ENCODE measurements around the gene TMEM37. TPM values are rescaled to one million over a fixed set of nuclear protein-coding genes. Genes with fewer than 3 reads are reported as not detected.

The TMEM37 gene
- total RNA-seq, 2 donors from 2014 or later: not detected

DNA sequence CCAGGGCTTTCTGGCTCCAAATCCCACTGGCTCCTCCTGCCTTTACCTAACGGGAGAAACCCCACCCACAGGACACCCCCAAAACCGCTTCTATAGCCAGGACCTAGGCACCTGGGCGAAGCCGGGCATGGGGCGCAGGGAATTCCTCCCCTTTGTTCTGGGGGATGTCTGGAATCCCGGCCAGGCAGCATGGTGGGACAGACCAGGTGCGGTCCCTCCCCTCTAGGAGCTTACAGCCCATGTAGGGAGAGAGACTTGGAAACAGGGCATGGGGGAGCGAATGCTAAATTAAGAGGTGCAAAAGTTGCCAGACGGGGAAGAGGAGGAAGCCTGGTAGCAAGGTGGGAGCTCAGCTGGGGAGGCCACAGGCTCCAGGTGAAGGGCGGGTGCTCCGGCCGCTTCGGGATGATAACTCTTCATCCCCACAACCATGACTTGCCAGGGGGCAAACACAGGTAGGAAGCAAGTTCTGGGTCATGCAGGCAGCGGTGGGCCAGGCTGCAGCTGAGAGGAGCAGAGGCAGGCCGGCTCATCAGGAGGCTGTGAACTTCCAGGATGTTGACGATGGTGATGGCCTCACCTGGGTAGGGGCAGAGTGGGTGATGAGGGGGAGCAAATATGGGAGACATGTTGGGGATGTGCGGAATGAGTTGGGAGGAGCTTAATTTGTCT lies 1.3 kb downstream of the TMEM37 start:
- no peak for DNase-seq
- H3K4me1 Mint-ChIP-seq: peaks cover 3% of the 10 kb centered on the region
- no peak for ATAC-seq
- peak overlapping the region; percentile 19 for H3K4me3 Mint-ChIP-seq
- H3K36me3 Mint-ChIP-seq (ENCODE audit: low read depth): peaks cover 3% of the 10 kb centered on the region
- no peaks in the 10 kb centered on the region for H3K9me3 ChIP-seq (ENCODE audit: control insufficient read depth, low read length, poor library complexity, severe bottlenecking)
- H3K27me3 Mint-ChIP-seq: peaks cover 84% of the 10 kb centered on the region
- no peak overlapping the region for H3K27ac Mint-ChIP-seq

DNA sequence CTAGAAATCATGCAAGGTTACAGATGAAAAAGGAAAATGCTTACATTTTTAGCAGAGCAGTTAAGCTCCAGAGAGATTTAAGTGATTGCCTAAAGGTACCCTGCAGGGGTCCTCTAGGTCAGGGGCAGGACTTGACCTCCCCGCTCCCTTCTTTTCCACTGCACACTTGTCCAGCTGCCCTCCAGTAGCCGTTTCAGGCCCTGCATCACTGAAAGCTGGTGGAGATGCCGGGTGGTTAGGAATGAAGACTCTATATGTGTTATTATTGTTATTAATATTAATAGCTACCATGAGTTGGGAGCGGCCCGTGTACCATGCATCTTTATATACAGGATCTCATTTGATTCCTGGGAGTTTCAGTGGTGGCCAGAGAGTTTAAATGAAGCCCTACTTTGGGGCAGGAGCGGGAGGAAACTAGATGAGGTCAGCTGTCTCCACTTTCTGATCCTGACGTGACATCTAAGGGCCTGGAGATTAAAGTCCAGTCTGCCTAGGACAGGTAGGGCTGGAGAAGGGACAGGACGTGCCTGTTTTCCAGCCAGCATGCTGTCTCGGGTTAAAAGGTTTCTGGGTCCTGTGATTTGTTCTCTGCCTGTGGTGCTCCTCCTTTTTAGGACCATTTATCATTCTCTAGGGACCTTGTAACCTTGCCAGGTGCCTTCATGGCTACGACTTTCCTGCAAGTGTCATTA lies 2.1 kb downstream of the TMEM37 start:
- H3K9me3 ChIP-seq (ENCODE audit: control insufficient read depth, low read length, poor library complexity, severe bottlenecking): no peaks in the 10 kb centered on the region
- no peak overlapping the region for H3K27ac Mint-ChIP-seq
- peaks cover 5% of the 10 kb centered on the region for H3K4me1 Mint-ChIP-seq
- H3K27me3 Mint-ChIP-seq: peaks cover 84% of the 10 kb centered on the region
- H3K4me3 Mint-ChIP-seq: no peak overlapping the region
- peaks cover 2% of the 10 kb centered on the region for H3K36me3 Mint-ChIP-seq (ENCODE audit: low read depth)
- ATAC-seq (no peak), DNase-seq (no peak)

DNA sequence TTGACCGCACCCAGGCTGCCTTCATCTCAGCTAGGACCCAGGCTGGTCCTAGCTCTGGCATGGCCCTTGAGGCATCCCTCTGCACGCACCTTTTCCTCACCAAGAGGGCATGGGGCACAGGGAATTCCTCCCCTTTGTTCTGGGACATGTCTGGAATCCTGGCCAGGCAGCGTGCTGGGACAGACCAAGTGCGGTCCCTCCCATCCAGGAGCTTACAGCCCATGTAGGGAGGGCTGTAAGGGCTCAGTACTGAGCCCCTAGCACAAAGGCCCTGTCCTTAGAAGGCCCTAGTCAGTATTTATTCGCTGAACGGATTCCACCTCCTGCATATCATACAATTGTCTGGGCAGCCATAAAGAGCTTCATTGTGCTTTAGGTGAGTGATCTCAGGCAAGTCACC lies 3.0 kb downstream of the TMEM37 start:
- DNase-seq (no peak), ATAC-seq (no peak)
- Mint-ChIP-seq H3K36me3 (ENCODE audit: low read depth) (peaks cover 2% of the 10 kb centered on the region), H3K4me3 (no peak overlapping the region), H3K27ac (no peak overlapping the region), H3K4me1 (peaks cover 5% of the 10 kb centered on the region), H3K27me3 (peaks cover 84% of the 10 kb centered on the region)
- no peaks in the 10 kb centered on the region for H3K9me3 ChIP-seq (ENCODE audit: control insufficient read depth, low read length, poor library complexity, severe bottlenecking)

DNA sequence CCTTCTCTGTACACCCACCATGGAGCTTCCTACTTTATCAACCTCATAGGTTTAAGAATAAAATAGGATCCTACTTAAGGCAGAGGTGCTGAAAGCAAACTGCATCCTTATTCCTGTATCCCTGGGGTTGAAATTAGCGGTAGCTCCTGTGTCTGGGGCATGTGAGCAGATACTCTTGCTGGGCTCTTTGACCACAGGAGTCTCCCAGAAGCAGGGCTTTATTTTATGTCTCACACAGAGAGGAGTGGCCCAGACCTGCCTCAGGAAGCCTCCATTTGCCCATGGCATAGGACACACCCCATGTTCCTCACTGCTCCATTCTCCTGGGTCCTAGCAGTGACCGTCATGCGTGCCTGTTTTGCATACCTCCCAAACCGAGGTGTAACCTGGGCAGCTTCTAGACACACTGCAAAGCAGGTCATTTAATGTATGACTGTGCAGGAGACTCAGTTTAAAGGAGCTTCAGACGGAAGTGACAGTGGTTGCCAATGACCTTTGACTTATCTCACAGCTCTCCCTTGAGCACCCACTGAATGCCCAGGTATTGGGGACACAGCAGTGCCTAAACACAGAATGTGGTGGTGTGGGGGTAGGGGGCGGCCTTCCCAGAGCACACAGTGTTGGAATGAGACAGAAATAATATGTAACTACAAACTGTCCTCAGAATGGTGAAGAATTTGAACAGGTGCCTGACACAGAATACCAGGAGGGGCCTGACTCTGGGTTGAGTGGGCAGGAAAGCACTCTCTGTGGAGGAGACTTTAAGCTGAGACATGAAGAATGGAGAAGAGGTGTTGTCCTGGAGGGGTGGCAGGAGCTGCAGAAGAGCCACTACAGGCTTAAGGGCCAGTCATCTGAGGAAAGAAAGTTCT lies 3.7 kb downstream of the TMEM37 start:
- H3K27me3 Mint-ChIP-seq: peaks cover 84% of the 10 kb centered on the region
- H3K27ac Mint-ChIP-seq: no peak overlapping the region
- H3K36me3 Mint-ChIP-seq (ENCODE audit: low read depth): peaks cover 2% of the 10 kb centered on the region
- no peak for ATAC-seq
- peaks cover 7% of the 10 kb centered on the region for H3K4me1 Mint-ChIP-seq
- no peaks in the 10 kb centered on the region for H3K9me3 ChIP-seq (ENCODE audit: control insufficient read depth, low read length, poor library complexity, severe bottlenecking)
- no peak overlapping the region for H3K4me3 Mint-ChIP-seq
- no peak for DNase-seq

GRCh38 chr2:119435953-119436297 lies 4.3 kb downstream of the TMEM37 start:
- Mint-ChIP-seq H3K36me3 (ENCODE audit: low read depth) (peaks cover 2% of the 10 kb centered on the region), H3K4me1 (peaks cover 7% of the 10 kb centered on the region), H3K27me3 (peaks cover 79% of the 10 kb centered on the region), H3K4me3 (no peak overlapping the region), H3K27ac (no peak overlapping the region)
- DNase-seq: no peak
- H3K9me3 ChIP-seq (ENCODE audit: control insufficient read depth, low read length, poor library complexity, severe bottlenecking): no peaks in the 10 kb centered on the region
- no peak for ATAC-seq

DNA sequence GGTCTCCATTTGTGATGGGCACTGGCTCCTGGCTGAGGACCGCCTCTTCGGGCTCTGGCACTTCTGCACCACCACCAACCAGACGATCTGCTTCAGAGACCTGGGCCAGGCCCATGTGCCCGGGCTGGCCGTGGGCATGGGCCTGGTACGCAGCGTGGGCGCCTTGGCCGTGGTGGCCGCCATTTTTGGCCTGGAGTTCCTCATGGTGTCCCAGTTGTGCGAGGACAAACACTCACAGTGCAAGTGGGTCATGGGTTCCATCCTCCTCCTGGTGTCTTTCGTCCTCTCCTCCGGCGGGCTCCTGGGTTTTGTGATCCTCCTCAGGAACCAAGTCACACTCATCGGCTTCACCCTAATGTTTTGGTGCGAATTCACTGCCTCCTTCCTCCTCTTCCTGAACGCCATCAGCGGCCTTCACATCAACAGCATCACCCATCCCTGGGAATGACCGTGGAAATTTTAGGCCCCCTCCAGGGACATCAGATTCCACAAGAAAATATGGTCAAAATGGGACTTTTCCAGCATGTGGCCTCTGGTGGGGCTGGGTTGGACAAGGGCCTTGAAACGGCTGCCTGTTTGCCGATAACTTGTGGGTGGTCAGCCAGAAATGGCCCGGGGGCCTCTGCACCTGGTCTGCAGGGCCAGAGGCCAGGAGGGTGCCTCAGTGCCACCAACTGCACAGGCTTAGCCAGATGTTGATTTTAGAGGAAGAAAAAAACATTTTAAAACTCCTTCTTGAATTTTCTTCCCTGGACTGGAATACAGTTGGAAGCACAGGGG lies 5.5 kb downstream of the TMEM37 start:
- DNase-seq (no peak), ATAC-seq (no peak)
- peaks cover 5% of the 10 kb centered on the region for H3K4me1 Mint-ChIP-seq
- peaks cover 2% of the 10 kb centered on the region for H3K36me3 Mint-ChIP-seq (ENCODE audit: low read depth)
- H3K27me3 Mint-ChIP-seq: peaks cover 82% of the 10 kb centered on the region
- no peak overlapping the region for H3K4me3 Mint-ChIP-seq
- H3K27ac Mint-ChIP-seq: no peak overlapping the region
- H3K9me3 ChIP-seq (ENCODE audit: control insufficient read depth, low read length, poor library complexity, severe bottlenecking): no peaks in the 10 kb centered on the region

DNA sequence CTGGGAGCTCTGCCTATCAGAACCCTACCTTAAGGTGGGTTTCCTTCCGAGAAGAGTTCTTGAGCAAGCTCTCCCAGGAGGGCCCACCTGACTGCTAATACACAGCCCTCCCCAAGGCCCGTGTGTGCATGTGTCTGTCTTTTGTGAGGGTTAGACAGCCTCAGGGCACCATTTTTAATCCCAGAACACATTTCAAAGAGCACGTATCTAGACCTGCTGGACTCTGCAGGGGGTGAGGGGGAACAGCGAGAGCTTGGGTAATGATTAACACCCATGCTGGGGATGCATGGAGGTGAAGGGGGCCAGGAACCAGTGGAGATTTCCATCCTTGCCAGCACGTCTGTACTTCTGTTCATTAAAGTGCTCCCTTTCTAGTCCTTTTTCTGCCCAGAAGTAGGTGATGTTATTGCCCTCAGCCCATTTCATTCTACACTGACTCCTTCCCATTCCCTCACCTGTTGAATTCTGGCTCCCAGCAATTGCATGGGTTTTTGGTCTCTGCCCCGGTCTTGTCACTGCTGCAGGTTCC lies 6.5 kb downstream of the TMEM37 start:
- no peak for DNase-seq
- no peak for ATAC-seq
- Mint-ChIP-seq H3K4me3 (no peak overlapping the region), H3K27me3 (peaks cover 72% of the 10 kb centered on the region), H3K27ac (no peak overlapping the region), H3K36me3 (ENCODE audit: low read depth) (peaks cover 2% of the 10 kb centered on the region), H3K4me1 (peaks cover 4% of the 10 kb centered on the region)
- H3K9me3 ChIP-seq (ENCODE audit: control insufficient read depth, low read length, poor library complexity, severe bottlenecking): no peaks in the 10 kb centered on the region

- Mint-ChIP-seq H3K4me1 (peaks cover 4% of the 10 kb centered on the region), H3K27ac (no peak overlapping the region), H3K4me3 (no peak overlapping the region), H3K27me3 (peaks cover 66% of the 10 kb centered on the region), H3K36me3 (ENCODE audit: low read depth) (no peaks in the 10 kb centered on the region)
- DNase-seq (no peak), ATAC-seq (no peak)
- H3K9me3 ChIP-seq (ENCODE audit: control insufficient read depth, low read length, poor library complexity, severe bottlenecking): no peaks in the 10 kb centered on the region
Measured at GRCh38 chr2:119438726-119439284, 7.2 kb downstream of the TMEM37 start.

GRCh38 chr2:119439574-119440500 lies 8.2 kb downstream of the TMEM37 start:
- ATAC-seq: no peak

GRCh38 chr2:119440501-119440870 lies 8.8 kb downstream of the TMEM37 start:
- DNase-seq: no peak
- no peak overlapping the region for H3K4me3 Mint-ChIP-seq
- no peak for ATAC-seq
- H3K36me3 Mint-ChIP-seq (ENCODE audit: low read depth): no peaks in the 10 kb centered on the region
- no peak overlapping the region for H3K27ac Mint-ChIP-seq
- peaks cover 4% of the 10 kb centered on the region for H3K4me1 Mint-ChIP-seq
- H3K9me3 ChIP-seq (ENCODE audit: control insufficient read depth, low read length, poor library complexity, severe bottlenecking): no peaks in the 10 kb centered on the region
- peaks cover 52% of the 10 kb centered on the region for H3K27me3 Mint-ChIP-seq

More at GRCh38 chr2:119439574-119440500, 8.2 kb downstream of the TMEM37 start:
- Mint-ChIP-seq H3K27me3 (peaks cover 56% of the 10 kb centered on the region), H3K27ac (no peak overlapping the region), H3K36me3 (ENCODE audit: low read depth) (no peaks in the 10 kb centered on the region), H3K4me3 (no peak overlapping the region), H3K4me1 (peaks cover 4% of the 10 kb centered on the region)
- DNase-seq: no peak
- no peaks in the 10 kb centered on the region for H3K9me3 ChIP-seq (ENCODE audit: control insufficient read depth, low read length, poor library complexity, severe bottlenecking)

DNA sequence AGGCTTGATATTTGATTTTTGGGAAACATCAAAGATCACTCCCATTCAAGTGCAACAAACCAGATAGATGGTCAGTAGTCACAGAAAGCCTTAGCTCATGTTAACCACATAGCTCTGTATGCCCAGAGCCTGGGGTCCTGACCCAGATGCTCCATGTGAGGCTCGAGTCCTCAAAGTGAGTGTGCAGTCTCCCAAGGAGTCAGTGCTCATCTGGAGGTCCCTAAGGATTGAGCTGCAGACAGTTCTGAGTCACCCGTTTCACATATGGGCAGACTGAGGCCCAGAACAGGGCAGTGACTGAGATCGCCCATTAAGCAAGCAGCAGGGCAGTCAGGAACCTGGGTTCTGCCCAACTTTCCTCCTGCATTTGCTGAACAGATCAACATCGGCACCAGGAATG lies 9.2 kb downstream of the TMEM37 start:
- no peak for DNase-seq

More for the DNA sequence above, 9.2 kb downstream of the TMEM37 start:
- Mint-ChIP-seq H3K27ac (no peak overlapping the region), H3K4me1 (peaks cover 4% of the 10 kb centered on the region), H3K27me3 (peaks cover 52% of the 10 kb centered on the region), H3K4me3 (no peak overlapping the region), H3K36me3 (ENCODE audit: low read depth) (no peaks in the 10 kb centered on the region)
- ATAC-seq: no peak
- H3K9me3 ChIP-seq (ENCODE audit: control insufficient read depth, low read length, poor library complexity, severe bottlenecking): no peaks in the 10 kb centered on the region
